GM21528 (cell line): ENCODE measurements around the gene PRRX1.

ENCODE experiments used
- ATAC-seq: cut with Tn5 transposase; IDR thresholded peaks from one replicate; pipeline ENCODE4 v1.9.1; 2021; ENCODE audit warnings: mild to moderate bottlenecking, moderate library complexity; ENCODE audit not compliant: unreplicated experiment, low FRiP score

PRRX1 gene

GRCh38 chr1:170714938-170715337, 51.0 kb downstream of the PRRX1 start:
- ATAC-seq: no peak

GRCh38 chr1:170716835-170717429, 53.0 kb downstream of the PRRX1 start:
- ATAC-seq: no peak

GRCh38 chr1:170720661-170721060, 56.7 kb downstream of the PRRX1 start:
- ATAC-seq: no peak

DNA sequence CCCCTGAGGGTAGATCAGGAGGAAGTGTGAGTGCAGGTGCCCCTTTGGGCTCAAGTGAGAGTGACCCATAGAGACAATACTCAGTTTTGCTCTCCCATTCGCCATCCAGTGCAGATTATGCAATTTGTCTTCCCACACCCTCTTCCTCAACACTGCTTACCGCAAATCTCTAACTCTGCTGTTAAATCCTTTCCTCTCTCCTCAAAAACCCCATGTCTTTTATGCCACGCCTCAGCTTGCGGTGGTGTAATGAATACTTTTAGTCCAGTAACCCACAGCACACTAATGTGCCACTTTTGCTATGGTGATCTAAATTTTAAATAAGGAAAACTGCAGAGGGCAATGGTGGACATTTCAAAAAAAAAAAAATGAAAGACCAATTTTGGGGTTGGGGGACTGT, 57.7 kb downstream of the PRRX1 start:
- no peak for ATAC-seq

DNA sequence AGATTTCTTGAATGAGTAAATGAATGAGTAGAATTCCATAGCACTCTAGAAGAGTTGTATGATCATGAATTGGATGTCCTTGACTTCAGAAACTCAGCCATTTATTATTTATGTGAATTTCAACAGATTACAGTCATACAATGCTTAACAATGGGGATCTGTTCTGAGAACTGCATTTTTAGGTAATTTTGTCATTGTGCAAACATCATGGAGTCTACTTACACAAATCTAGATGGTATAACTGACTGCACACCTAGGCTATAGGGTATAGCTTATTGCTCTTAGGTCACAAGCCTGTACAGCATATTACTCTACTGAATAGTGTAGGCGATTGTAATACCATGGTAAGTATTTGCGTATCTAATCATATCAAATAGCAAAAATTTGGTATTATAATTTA, 59.6 kb downstream of the PRRX1 start:
- ATAC-seq: no peak

DNA sequence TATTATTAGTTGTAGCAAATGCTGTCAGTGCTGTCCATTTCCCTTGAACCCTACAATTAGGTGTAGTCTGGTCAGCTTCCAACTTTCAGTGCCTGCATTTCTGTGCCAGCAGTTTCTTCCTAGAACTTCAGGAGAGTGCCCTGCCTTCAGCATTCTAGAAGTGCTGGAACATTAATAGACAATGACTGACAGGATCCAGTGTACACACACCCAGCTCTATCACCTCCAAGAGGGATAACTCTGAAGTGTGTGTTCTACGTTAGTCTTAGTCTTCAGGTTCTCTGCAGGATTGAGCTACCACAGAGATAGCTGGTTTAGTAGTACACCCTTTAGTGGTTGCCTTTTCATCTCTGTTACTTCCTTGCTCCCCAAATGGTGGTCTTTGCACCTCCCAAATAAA, 61.4 kb downstream of the PRRX1 start:
- no peak for ATAC-seq

DNA sequence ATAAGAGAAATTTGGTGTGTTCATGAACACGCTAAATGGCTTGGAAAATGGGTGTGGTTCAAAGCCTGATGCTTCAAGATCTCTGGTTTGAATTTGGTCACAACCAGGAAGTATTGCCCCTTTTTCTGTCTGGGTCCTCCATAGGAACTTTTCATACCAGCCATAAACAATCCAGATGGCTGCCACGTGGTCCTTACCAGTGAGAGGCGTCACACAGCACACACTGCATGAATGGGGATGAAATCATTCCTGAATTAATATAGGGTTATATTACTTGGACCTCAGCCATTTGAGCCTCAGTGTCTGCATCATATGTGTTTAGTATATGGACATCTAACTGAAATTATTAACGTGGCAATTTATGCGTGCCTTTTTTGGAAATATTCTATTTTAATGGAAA, 64.0 kb downstream of the PRRX1 start:
- no peak for ATAC-seq

- no peak for ATAC-seq
Measured at GRCh38 chr1:170729225-170730002, 65.5 kb downstream of the PRRX1 start.

DNA sequence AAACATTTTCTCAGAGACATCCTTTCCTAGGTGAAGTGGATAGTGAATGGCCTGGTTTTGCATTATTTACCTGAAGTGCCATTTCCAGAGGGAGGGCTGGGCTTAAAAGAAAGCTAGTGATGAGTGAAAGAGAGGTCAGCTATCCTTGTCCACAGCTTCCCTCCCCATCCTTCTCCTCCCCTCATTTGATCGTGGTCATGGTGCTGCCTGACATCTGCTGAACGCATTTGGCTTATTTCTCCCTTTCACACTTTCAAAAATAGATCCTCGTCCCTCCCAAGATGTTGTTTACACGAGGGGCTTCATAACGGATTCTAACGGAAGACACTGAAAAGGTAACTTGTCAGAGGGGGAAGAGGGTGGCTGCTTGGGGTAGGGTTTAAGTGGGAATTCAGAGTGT, 66.1 kb downstream of the PRRX1 start:
- ATAC-seq: no peak

DNA sequence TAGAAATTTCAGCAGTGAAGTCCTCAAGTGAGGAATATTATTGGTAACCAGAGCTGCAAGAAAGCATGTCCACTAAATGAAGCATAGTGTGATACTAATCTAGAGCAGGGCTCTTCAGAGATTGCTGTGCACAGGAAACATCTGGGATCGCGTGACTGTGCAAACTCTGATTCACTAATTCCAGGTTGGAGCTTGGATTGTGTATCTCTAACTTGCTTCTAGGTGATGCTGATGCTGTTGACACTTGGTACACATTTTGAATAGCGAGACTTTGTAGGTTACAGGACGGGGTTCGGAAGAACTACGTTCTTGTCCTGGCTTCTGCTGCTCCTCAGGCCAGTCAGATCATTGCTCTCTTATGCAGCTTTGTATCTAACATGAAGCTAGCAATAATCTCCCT, 66.5 kb downstream of the PRRX1 start:
- ATAC-seq: no peak

- no peak for ATAC-seq
Measured at GRCh38 chr1:170731566-170732251, 67.8 kb downstream of the PRRX1 start.

DNA sequence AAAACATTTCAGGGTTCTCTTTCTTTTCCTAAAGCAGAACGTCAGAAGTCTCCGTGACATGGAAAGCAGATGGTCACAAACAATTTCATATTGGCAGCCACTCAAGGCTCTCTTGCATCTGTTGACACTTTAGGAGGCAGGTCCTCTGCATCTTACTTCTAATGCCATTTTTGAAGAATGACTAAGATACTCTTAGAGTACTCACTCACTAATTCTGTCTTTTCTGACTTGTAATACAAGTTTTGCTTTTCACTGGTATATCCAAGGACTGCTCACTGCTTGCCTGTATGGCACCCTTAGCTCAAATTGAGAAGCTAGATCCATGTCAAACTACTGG, 68.3 kb downstream of the PRRX1 start:
- ATAC-seq: no peak

DNA sequence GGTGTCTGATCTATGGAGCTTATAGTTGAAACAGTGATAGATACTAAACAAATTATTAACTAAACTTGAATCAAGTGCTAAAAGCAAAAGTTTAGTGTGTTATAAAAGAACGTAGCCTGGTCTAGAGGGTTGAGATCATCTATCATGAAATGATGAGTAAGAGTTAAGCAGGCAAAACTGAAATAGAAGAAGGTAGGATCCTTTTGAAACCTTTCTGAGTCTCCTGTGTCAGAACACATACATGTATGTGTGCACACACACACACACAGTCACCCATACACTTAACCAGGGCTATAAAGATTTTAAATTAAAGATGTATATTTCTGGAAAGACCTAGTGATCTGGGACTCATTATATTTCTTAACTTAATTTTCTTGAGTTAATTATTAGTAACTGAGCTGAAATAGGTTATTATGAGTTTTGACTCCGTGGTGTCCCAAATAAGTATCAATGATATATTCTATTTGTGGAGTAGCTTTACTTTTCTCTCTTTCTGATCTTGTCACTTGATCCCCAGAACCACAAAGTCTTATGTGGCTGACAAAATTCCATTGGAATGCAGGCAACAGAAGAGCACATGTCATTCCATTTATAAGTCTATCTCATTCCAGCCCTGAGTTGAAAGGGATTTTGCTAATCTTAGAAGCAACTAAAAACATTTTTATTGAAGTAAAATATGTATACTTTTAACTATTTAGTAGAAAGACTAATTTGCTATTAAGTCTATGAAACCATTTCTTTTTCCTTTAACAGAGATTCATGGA, 70.7 kb downstream of the PRRX1 start:
- ATAC-seq: no peak

DNA sequence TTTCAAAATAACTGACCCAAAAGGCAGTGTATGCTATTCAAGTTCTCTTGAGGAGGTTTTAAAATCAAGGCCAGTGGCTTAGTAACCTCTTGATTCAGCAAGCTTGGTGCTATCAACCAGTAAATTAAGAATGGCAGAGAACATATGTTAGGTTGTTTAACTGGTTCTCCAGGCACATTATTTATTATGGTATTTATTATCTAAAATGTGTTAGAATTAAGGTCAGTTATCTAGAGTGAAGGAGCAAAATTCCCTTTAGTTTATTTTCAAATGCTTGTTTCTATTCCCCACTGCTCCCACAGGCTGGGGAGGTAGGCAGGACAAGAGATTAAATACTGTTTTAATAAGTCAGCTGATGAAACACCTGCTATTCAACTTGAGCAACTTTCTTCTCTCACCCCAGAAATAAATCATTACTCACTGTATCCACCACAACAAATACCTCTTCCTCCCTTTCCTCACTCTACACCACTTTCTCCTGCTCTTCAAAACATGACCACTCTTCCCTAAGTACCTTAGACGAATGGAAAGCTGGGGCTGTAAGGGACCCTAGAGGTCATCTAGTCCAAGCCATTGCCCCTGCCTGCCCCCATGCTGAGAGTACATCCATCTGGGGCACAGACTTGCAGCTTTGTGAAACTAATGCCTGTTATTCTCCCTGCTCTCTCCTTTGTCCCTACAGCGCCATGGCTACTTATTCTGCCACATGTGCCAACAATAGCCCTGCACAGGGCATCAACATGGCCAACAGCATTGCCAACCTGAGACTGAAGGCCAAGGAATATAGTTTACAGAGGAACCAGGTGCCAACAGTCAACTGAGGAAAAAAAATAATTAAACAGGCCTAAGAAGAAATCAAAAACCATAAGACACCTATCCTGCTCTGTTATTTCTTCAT, 71.7 kb downstream of the PRRX1 start:
- ATAC-seq: no peak

DNA sequence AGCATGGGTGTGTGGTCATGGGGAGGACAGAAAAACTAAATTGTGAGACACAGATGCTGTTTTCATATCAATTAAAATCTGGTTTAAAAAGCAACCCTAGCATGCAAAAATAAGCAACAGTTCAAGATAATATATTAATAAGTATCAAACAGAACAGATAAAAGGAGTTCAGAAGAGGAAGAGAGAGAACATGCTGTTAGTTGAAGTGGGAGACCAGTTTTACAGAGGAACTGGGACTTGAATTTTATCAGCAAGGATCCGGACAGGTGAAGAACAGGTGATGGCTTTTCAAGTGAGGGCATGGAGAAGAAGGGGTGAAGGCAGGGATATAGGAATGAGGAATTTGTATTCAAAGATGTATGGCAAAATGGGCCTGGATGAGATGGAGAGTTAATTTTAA, 75.9 kb downstream of the PRRX1 start:
- ATAC-seq: no peak

GRCh38 chr1:170741678-170742077, 77.7 kb downstream of the PRRX1 start:
- ATAC-seq: no peak

- ATAC-seq: no peak
Measured at GRCh38 chr1:170742600-170742999, 78.7 kb downstream of the PRRX1 start.

DNA sequence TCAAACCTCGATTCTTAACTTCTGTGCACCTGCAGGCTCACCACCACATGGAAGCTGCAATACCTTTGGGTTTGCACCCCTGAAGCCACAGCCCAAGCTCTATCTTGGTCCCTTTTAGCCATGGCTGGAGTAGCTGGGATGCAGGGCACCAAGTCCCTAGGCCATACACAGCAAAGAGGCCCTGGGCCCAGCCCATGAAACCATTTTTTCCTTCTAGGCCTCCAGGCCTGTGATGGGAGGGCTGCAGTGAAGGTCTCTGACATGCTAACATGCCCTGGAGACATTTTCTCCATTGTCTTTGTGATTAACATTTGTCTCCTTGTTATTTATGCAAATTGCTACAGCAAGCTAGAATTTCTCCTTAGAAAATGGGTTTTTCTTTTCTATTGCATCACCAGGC, 79.2 kb downstream of the PRRX1 start:
- ATAC-seq: no peak

DNA sequence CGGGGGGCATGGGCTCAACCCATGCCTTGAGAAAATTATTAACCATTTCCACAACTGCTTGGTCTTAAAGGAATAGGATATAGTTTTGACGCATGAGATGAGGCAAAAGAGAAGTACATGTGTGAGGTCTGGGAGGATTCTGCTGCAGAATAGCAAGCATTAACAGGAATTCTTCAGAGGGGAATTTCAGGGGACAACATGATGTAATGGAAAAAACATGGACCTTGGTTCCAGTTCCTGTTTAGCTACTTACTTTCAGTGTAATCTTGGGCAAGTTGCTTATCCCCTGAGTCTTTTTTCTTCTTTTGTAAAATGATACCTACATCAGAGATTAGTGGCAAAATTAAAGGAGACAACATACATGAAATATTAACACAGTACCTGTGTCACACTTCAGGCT, 85.6 kb downstream of the PRRX1 start:
- ATAC-seq: no peak

DNA sequence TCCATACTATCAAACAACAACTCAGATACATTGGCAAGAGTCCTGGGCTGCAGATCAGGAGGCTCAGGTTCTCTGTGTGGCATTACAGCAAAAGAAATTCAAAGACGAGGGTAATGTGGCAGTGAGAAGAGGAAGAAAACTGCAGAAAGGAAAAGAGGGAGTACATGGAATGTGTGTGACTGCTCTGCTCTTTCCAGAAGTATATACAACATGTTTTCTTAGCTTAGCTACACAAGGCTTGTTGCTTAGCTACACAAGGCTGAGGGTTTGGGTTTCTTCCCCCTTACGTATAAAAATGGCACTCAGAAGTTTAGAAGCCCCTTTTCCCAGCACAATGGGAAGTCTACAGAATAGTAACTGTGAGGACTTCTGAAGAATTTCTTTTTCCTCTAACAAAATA, 86.0 kb downstream of the PRRX1 start:
- no peak for ATAC-seq
